Neural progenitor cell (in vitro differentiated cells): Measurements from ENCODE around the gene CCDC47.

ENCODE experiments used
- CTCF ChIP-seq: fragments of 200-600 bp; sonication (generic); IDR thresholded peaks from 2 replicates; pipeline ENCODE4 v1.5.1; 2017; ENCODE audit warnings: antibody characterized with exemption, mild to moderate bottlenecking
- EZH2 ChIP-seq: fragments of 200-600 bp; sonication (generic); IDR thresholded peaks from 2 replicates; pipeline ENCODE4 v1.6.1; 2017; ENCODE audit warnings: antibody characterized with exemption, mild to moderate bottlenecking, moderate library complexity

GRCh38 chr17:63786117-63786516 lies 12.7 kb upstream of the CCDC47 start:
- TF ChIP-seq EZH2, result no peak
- TF ChIP-seq CTCF, result no peak
